Pulmonary artery endothelial cell (primary cell): Measurements from ENCODE around the gene DLGAP5. TPM values are rescaled to one million over a fixed set of nuclear protein-coding genes. Genes with fewer than 3 reads are reported as not detected.
A peak's percentile ranks its signal among the peaks of the same experiment; 100 is the strongest.

Experiments
- DNase-seq: peaks from one replicate; pipeline ENCODE4 v3.0.0-alpha.2; 2011; ENCODE audit warnings: low read depth, low spot score
- total RNA-seq: library from RNA; depleted of rRNA; stranded (reverse); fragments of >200 nt; gene quantifications from 2 replicates; pipeline ENCODE4 v1.2.3, GENCODE V29; 2014

The DLGAP5 gene
- total RNA-seq, 1 donor from 2014 or later = 48.5 TPM

DNA sequence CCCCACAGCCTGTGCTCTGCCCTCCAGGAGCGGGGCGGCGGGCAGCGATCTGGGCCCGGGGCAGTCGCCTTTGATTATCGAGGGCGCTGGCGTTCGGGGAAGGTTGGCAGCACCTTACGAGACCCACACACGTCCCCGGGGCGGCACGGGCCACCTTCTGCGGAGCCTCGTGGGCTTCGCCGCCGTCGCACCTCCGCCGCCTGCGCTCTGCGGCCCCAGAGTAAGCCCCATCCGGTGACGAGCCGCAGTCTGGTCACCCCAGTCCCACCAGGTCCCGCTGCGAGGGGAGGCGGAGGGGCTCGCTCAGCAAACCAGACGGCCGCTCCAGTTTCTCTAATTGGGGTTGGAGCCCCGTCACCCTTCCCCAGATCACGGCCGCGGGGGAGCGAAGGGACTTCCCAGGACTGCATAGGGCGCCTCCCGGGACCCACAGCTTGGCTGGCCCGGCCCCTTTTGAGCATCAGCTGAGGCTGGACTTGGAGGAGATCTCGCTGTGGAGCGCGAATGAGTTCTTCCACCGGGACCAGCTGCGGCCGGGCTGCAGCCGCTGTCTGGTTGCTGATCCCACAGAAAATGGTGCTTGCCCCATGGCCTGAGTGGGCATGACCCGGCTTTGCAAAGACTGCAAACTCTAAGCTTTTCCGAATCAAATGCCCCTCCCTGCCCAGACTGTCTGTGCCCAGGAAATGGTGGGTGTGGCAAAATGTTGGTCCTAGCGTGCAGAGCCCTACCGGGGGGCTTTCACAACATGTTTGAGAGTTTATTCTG lies 61.8 kb downstream of the DLGAP5 start:
- DNase-seq = peak; percentile 19

DNA sequence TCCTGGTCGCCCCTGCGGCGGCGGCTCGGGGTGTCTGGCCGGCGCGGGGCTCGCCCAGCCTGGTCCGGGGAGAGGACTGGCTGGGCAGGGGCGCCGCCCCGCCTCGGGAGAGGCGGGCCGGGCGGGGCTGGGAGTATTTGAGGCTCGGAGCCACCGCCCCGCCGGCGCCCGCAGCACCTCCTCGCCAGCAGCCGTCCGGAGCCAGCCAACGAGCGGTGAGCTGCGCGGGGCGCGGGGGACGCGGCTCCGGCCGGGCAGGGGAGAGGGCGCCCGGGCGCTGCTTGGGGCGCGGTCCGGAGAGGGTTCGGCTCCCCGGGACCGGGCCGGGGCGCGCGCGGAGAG lies 62.3 kb downstream of the DLGAP5 start, which contains the start of gene LGALS3:
Gene LGALS3, plus strand, starts transcription at position 167 of the 342 bp plus-strand sequence. CDS start 8,122 bp downstream, outside the sequence.
- no peak for DNase-seq

DNA sequence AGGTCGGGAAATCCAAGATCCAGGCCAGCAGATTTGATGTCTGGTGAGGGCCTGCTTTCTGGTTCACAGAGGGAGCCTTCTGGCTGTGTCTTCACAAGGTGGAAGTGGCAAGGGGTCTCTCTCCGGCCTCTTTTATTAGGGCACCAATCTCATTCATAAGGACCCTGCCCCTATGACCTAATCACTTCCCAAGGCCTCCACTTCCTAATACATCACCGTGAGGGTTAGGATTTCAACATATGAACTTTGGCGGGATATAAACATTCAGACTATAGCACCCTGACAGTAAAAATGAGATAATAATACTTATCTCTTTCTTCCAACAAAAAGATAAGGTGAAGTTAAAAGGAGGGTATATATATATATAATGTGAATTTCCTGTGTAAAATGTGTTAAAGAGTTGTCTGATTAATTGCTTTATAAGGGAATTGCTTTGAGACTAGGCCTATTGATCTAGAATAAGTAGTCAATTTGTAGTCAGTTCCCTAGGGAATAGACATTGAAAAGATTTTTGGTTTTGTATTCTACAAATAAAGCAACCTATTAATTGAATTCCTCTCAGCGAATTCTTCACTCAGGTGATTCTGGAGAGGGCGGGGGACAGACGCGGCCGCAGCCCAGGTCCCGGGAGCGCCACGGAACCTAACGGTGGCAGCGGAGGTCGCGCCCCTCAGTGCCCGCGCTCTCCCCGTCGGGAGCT lies 62.8 kb downstream of the DLGAP5 start:
- DNase-seq = no peak

DNA sequence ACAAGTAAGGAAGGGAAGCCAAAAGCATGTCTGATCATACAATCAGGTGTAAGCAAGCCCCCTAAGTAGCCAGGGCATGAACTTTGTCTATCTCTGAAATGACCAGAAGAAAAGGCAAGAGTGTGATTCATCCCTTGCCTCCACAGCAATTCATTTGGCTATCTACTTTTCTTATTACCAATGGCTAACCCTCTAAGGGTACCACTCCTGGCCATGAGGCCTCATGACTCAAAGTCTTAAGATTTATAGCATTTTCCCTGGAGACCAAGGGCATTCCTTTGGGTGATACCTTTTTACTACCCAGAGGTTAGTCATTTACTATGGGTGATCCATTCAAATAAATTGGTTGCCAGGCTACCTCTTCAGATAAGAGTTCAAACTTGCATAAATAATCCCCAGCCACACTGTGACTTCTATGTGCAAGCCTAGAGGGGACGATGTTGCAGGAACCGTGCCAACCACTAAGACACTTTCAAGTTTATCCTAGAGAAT lies 63.9 kb downstream of the DLGAP5 start:
- DNase-seq = no peak

DNA sequence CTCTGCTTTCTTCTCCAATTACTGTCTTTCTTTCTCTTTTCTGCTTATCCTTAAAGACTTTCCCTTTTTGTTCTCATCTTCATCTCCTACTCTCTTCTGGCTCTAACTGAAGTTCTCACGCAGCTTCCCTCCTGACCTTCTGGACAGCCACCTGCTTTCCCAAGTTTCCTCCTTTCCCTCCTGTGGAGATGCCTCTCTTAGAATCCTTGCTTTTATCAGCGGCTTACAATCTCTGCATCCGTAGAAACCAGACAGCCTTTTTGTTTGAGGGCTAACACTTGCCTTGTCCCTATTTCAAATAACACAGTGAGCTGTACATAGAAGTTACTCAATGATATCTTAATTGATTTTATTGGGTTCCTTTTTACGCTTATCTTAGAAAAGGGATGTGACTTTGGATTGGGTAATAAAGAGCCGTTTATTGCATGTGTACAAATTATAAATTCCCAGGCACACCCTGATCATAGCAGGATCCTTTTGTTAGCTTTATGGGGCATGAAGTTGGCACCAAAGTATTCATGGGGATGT lies 64.4 kb downstream of the DLGAP5 start:
- DNase-seq = no peak

DNA sequence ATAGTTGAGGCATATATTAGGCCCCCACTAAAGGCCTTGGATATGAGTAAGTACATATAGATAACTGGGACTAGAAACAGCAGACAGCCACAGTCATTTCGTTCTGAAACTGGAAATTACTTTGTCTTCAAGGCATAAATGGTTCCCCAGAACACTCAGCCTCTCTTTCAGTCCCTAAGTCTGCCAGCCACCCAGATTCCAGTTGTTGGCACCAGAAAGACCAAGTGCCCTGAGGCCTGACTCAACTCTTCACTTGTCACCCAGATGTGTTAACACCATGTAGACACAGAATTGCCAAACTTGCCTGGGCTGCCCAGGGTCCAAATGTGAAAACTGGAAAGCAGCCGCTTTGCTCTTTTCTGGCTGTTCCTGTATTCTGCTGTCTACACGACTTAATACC lies 65.4 kb downstream of the DLGAP5 start:
- no peak for DNase-seq

DNA sequence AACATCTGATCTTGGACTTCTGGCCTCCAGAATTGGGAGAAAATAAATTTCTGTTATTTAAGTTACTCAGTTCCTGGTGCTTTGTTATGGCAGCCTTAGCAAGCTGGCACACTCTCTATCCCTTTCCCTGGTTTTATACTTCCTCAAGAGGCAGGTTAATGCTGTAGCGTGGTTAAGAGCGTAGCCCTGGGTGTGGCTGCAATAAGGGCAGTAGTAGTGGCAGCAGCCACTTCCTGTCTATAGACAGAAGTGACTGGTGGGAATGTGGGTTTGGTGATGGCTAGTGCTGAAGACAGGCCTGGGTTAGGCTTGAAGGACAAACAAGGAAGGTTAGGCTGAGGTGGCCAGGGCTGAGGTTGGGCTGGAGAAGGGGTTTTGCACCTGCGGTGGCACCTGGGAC lies 66.0 kb downstream of the DLGAP5 start:
- DNase-seq = no peak

DNA sequence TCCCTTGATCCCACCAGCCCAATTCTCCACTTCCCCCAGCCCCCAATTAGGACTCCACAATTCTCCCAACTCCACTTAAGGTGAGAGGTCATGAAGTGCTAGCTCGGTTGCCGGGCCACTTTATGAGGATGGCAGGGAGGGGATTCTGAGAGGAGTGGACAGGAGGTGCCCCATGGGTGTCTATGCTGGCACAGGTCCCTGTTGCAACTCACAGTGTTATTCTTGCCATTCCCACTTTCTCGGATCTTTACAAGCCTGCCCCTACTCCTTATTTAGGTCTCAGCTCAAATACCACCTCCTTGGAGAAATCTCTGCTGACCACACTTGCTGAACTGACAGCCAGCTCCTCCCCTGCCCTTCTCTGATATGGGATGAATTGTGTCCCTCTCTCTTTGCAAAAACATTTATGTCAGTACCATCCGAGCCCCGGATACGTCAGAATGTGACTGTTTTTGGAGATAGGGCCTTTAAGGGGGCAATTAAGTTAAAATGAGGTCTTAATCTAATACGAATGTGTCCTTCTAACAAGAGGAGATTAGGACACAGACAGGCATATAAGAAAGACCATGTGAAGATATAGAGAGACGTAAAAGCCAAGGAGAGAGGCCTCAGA lies 66.5 kb downstream of the DLGAP5 start:
- no peak for DNase-seq

DNA sequence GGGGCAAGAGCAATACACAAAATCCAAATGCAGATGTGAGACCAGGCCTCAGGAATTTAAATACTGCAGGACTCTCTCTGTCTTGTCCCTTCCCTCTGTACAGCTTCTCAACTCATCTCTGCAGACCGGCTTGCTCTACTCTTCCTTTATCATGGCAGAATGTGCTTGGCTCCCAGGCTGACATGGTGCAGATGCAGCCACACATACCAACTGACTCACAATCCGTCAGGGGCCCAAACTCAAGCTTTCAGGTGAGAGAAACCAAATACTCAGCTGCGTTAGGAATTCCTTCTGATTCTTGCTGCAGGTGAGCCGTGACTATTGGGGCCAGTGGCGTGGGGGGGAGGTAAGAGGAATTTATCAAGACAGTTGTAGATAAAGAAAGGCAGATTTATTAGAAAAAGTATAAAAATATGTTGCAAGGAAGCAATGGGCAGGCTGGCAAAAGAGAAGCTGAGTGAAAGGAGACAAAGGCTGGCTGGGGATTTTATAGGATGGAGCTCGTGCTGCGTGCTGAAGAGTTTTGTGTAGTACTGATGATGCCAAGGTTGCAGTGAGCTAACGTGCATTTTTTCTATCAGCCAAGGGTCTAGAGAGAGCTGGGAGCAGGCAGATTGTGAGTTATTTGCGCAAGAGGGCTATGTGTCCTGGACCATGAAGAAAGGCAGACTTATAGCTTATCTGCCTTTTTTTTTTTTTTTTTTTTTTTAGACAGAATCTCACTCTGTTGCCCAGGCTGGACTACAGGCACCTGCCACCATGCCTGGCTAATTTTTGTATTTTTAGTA lies 67.3 kb downstream of the DLGAP5 start:
- no peak for DNase-seq

DNA sequence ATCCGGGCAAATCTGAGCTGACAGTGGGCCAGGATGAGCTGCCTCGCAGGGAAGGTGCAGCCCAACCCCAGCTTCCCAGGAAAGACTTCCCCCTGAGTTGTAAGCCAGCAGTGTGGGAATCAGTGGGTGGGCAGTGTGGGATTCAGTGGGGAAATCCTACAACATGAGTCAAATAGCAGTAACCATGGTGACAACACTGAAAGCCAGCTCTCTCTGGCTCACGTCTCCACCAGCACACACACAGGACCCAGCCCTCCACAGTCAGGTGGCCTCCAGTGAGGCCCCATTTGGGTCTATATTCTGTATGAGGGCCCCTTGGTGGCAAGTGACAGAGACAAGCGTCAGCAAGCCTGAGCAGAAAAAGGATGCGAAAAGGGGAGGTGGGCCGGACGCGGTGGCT lies 68.3 kb downstream of the DLGAP5 start:
- no peak for DNase-seq

DNA sequence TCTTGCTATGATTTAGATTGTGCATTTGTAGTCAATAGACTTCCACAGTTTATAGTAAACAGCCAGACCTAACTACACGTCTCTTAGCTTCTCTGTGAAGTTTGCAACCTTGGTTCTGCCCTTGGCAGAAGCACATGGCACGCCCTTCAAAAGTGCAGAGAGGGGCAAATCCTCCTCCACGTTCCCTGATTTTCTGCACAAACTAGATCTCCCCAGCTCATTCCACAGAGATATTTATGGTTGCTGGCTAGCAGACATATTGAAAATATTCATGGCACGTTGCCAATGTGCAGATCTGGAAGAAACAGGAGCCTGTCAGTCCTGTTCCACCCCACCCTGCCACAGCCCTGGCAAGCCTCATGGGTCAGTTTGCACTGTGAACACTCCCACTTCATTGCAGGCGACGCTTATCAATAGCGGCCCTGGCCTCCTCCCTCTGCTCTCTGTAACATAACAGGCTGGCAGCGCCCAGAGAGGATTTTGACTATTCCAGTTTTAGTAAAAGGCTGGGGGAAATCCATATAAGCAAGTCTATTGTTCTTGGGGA lies 68.9 kb downstream of the DLGAP5 start:
- no peak for DNase-seq

DNA sequence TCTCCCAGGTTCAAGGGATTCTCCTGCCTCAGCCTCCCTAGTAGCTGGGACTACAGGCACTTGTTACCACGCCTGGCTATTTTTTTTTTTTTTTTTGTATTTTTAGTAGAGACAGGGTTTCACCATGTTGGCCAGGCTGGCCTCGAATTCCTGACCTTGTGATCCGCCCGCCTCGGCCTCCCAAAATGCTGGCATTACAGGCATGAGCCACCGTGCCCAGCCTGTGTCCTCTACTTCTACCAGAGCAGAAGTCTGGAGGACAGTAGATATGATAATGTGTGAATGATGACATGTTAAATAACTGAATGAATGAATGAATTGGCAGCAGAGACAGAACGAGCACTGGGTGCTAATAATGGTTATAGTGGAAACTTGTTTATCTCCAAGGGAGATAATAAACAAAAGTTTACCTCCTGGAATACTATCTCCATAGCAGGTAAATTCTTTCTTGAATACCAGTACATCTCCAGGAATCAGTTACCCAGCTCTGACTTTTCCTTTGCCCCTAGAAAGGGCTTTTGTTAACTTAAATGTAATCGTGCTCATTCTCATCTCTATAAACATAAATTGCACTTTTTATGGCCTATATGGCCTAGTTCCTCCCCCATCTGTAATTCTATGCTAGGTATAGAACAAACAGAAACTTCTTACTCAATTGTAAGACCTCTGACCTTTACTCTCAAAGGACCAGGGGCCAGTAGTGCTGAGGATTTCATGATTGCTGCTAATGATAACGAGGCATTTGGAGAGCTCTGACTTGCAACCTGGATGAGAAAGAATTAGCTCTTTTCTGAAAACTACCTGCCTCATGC lies 69.6 kb downstream of the DLGAP5 start:
- DNase-seq = no peak

DNA sequence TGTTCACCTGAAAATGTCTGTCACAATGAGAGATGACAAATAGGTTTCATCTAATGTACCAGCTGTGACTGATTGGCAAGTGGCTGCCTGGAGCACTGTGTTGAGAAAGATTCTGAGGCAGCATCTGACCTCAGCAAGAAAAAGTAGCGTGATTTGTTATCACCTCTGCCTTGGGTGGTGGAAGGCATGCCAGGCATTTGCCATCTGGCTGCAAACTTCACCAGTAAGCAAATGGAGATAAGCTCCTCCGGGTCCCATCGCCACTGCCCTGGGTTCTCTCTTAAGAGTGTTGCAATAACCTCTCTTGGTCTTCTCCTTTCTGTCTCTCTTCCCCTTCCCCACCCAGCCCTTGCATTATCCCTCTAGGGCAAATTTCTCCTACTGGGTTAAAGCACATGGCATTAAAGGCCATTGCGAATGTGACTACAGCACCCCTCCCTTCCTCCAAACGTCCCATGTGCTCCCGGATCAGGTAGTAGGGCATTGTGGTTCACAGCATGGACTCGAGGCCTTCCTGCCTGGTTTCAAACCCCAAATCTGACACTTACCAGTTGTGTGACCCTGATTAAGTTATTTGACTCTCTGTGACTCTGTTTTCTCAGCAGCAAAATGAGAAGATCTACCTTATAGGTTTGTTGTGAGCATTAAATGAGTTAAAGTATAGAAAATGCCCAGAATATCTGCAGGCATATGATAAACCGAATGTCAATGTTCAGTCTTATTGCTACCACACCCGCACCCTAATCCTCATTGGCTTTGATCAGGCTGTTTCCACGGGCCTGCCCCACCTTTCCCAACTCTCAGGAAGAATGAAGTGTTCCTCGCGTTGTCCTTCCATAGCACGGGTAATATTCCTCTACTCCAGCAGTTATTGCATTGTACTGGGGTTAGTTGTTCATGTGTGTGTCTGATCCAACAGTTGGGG lies 70.6 kb downstream of the DLGAP5 start:
- DNase-seq = no peak

DNA sequence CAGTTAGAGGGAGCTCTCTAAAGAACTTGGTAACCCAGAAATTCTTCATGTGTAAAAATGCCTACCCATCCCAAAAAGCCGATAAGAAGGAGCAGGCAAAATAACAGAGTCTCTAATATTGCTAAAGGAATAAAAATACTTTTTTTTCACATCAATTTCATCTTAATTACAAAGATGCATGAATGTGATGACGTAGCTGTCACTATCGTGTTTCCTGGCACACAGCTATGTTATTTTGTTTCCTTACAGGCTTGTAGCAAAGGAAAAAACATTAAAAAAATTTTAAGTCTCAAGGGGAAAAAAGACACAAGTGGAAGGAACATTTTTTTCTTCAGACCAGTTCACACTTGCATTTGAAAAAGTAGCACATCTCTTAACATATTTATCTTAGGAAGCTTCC lies 72.6 kb downstream of the DLGAP5 start:
- no peak for DNase-seq

DNA sequence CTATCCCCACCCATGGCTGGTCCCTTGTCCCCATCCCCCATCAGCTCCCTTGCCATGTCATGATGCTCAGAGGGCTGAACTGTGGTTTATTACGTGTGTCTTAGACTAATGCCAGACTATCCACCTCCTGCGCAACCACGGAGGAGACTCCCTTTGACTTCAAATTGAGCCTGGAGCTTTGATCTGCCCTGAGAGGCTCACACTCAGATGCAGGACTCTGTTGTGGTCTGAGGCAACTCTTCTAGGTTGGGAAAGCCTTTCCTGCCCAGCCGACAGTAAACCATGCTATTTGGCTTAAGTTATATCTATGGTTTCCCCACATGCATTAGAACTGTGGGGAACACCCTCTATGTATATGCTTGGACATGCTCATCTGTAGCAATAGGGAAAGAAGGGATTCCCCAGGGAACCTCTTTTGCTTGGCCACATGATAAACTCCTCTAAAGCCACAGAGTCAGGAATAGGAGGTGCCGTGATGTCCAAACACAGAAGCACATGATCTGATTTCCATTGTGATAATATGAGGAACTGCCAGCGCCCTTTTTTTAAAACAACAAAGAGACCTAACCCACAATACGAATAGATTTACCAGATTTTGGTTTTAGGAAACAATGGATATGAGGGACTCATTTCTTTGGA lies 73.5 kb downstream of the DLGAP5 start:
- no peak for DNase-seq

DNA sequence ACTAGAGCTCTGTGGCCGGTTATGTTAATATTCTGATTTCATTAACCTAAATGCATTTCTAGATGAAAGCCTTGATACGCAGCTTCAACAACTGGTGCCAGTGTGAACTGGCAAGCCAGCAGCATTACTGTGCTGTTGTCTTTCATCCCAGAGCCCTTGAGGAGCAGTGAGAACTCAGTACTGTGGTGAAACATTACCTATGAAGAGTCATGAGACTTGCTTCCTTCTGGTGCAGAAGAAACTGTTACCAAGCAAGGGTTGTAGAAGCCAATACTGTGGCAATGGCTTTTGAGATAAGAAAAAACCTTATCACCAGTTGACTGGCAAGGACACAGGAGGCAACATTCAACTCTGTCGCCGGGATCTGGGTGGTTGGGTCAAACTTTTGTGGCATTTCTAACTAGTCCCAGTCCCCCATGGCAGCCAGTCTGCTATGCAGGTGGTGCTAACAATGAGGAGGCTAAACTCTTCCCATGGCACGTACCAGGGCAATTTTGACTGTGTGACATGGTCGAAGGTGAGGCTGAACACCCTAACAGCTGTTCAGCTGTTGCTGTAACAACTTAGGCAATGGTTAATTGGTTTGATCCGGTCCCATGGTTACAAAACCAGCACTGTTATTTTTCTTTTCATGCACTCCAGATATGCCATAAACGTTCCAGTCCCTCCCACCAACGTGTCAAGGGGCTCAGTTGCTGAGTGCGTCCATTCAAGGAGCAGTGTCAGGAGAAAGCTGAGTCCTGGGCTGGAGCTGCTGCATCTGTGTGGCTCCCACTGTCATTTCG lies 74.9 kb downstream of the DLGAP5 start:
- DNase-seq = no peak

DNA sequence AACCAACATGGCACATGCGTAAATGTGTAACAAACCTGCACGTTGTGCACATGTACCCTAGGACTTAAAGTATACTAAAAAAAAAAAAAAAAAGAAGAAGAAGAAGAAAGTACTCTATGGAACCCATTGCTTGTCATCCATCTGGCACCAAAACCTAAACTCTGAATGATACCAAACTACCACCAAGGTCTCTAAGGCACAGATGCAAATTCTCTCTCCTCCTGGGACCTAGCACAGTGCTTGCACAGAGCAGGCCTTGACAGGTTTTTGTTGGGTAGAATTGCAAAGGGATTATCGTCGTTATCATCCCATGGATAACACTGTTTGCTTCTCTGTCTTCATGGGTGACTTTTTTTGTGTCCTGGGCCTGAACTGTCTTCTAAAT lies 75.5 kb downstream of the DLGAP5 start:
- no peak for DNase-seq

DNA sequence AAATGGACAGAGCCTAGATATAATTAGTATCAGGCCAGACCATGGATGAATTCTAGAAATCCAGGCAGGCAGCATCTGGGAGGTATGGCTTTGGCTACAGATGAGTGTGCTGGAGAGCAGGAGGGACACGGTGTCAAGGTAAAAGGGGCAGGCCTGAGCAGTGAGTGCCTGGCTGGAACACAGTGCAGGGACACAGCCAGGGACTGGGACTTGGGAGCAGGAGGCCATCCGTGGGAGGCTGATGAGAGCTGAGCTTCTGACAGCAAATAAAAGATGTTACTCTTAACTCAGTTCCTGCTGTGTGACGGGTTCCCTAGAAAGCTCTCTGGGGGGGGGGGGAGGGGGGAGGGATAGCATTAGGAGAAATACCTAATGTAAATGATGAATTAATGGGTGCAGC lies 75.9 kb downstream of the DLGAP5 start:
- no peak for DNase-seq
